NCI-H345 treated with DMSO at 0.1 percent for 48 hours (cell line): ENCODE results near the gene RELCH.
"Not testable (repeated sequence)": the region's sequence is repeated elsewhere in the genome, so short reads cannot be mapped to it uniquely, and the experiment has no call there.

ENCODE experiments used
- DNase-seq: peaks from one replicate; lab custom pipeline; 2025; ENCODE audit not compliant: unreplicated experiment; lab: John Stamatoyannopoulos, UW

The RELCH gene, protein sequence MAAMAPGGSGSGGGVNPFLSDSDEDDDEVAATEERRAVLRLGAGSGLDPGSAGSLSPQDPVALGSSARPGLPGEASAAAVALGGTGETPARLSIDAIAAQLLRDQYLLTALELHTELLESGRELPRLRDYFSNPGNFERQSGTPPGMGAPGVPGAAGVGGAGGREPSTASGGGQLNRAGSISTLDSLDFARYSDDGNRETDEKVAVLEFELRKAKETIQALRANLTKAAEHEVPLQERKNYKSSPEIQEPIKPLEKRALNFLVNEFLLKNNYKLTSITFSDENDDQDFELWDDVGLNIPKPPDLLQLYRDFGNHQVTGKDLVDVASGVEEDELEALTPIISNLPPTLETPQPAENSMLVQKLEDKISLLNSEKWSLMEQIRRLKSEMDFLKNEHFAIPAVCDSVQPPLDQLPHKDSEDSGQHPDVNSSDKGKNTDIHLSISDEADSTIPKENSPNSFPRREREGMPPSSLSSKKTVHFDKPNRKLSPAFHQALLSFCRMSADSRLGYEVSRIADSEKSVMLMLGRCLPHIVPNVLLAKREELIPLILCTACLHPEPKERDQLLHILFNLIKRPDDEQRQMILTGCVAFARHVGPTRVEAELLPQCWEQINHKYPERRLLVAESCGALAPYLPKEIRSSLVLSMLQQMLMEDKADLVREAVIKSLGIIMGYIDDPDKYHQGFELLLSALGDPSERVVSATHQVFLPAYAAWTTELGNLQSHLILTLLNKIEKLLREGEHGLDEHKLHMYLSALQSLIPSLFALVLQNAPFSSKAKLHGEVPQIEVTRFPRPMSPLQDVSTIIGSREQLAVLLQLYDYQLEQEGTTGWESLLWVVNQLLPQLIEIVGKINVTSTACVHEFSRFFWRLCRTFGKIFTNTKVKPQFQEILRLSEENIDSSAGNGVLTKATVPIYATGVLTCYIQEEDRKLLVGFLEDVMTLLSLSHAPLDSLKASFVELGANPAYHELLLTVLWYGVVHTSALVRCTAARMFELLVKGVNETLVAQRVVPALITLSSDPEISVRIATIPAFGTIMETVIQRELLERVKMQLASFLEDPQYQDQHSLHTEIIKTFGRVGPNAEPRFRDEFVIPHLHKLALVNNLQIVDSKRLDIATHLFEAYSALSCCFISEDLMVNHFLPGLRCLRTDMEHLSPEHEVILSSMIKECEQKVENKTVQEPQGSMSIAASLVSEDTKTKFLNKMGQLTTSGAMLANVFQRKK

DNA sequence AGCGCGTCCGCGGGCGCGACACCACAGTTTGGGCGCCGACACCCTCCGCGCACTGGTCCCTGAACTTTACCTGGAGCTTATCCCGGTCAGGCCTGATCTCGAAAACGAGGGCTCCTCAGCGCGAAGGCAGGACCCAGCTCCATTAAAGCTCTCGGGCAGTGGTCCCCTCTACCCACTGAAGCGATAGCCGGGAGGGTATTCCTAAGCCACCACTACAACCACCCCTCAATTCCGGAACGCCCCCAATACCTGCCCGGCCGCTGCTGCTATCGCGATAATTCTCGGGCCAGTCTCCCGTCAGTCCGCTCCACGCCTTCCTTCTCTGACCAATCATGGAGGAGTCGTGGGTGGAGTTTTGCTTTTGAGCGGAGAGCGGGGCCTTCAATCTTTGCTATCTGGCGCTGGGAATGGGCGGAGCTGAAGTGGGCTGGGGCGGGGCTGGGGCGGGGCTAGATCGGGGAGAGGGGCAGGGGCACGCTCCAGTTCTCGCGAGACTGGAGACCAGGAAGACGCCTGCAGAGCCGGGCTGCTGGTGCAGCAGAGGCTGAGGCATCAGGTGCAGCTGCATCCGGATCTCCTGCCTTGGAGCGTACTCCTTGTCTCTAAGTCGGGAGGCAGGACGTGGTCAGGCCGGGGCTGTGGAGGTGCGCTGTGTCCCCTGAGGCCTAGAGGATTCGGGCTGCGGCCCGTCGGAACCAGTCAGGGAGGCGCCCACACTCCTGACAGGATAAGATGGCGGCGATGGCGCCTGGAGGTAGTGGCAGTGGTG lies at the start of gene RELCH, which contains the start of gene PIGN:
Gene RELCH, plus strand, starts transcription at position 482 of the 769 bp plus-strand sequence. Its CDS starts 251 bp downstream, at position 733.
Gene PIGN, minus strand, starts transcription at position 283 of the 769 bp plus-strand sequence. CDS start 25,703 bp downstream, outside the sequence.
- DNase-seq: peak; percentile 98

DNA sequence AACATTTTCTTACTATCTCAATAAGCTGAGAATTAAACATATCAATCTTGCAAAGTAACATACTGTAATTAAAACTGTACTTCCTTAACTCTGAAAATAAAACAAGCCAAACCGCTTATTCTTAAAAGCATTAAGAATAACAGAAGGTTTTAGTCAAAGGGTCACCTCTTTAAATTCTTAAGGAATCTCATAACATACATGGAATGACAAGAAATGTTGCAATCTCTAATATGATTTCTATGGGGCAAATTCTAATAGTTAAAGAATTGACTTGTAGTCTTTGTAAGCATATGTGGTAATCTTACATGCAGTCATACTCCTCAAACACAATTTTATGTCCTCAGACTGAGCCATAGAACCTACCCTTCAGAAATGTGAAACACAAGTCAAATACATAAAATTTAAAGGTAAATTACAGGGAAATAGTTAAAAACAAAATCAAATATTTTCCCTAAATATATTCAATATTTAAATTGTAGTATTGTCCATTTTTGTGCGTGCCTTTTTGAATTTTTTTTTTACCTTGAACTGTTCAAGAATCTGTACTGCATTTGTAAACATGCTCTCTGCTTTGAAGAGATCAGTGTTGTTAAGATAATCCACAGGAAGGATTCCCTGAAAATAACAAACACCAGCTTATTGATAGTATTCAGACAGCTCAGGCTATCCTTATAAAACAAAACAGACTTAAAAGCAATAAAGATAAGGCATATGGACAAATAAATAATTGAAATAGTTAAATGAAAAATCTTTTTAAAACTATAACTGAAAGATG lies 48.4 kb upstream of the RELCH start:
- DNase-seq: no peak

DNA sequence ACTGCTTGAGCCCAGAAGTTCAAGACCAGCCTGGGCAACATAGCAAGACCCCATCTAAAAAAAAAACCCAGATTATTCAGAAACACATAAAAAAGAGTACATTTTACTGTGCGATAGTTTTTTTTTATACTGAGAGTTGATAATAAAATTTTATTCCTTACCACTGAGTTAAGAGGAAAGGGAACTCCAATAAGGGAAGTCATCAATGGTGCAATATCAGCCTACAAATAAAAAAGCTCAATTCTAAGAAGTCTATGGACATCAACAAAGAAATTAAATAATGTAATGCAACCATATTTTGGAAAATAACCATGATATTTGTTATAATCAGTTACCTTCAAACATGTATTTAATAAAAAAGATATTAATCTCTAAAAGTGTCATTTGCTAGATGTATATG lies 46.8 kb upstream of the RELCH start:
- no peak for DNase-seq

DNA sequence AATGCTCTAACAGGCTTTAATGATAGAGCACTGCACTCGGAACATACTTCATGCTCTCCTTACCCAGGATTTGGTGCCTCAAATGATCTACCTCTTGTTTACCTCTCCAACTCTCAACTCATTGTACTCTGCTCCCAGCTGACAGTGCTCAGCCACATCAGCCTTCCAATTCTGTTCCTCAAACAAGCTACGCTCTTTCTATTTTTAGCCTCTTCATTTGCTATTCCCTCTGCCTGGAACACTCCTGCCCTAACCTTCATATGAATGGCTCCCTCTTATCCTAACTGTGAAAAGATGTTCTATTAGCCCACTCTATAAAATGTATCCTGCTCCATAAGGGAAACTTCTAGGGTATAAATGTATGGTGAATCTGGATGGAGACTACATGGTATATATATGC lies 42.7 kb upstream of the RELCH start:
- no peak for DNase-seq

DNA sequence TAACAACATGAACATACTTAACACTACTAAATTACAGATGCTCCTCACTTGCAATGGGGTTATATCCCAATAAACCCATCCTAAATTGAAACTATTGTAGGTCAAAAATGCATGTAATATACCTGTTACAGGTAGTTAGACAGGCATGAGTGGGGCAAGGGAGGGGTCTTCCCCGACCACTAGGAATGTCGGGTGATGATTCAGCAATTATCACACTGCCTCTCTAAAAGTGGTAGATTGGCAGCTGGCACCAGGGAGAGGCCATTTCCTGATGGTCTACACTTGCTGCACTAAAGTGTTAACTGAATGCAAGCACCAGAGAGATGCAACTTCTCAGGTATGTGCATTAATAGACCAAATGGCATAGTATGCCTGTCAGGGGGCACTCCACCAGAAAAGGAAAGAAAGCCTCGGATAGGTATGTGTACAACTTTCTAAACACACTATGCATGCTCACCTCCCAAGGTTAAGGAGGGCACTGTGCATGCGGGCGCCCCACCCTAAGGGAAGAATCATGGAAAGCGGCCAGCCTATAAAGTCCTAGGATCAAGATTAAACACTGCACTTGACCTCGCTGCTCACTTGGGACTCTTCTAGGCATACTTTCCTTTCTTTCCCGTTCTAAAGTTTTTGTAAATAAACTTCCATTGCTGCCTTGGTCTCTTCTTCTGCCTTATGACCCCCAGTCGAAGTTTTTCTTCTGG lies 35.8 kb upstream of the RELCH start:
- DNase-seq: no peak

DNA sequence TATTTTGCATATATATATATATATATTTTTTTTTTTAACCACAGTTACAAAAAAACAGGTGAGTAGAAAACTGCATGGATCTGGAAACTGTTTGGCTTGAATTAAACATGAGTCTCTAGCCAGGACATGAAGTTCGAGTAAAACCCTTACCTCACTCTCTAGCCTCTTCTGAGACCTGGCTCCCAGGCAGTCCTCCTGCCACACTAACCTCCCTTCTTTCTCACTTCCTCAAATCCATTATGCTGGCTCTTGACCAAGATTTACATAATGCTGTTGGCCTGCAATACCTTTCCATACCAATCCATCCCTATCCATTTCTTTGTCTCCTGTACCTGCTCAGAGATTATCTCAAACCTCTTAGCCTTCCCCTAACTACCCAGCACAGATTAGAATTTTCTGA lies 34.2 kb upstream of the RELCH start:
- DNase-seq: no peak

DNA sequence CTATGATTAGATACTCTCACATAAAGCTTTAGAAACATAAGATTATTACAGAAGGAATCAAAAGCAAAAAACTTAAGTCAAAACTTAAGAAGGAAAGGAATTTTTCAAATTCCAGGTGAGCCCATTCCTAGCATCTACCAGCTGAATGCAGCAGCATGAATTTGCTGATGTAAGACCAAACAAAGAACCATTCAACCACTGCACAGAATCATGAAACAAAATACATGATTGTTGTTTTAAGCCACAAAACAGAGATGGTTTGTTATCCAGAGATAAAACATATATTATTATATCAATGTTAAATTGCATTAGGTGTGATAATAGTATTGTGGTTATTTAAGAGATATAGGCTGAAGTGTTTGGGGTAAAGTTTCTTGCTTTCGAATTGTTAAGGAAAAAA lies 29.2 kb upstream of the RELCH start:
- DNase-seq: no peak

DNA sequence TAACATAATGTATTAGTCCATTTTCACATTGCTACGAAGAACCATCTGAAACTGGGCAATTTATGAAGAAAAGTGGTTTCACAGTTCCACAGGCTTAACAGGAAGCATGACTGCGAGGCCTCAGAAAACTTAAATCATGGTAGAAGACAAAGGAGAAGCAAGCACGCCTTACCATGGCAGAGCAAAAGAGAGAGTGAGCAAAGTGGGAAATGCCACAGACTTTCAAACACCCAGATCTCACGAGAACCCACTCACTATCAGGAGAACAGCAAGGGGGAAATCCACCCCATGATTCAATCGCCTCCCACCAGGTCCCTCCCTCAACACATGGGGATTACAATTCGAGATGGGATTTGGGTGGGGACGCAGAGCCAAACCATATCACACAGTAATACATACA lies 22.7 kb upstream of the RELCH start:
- DNase-seq: no peak

DNA sequence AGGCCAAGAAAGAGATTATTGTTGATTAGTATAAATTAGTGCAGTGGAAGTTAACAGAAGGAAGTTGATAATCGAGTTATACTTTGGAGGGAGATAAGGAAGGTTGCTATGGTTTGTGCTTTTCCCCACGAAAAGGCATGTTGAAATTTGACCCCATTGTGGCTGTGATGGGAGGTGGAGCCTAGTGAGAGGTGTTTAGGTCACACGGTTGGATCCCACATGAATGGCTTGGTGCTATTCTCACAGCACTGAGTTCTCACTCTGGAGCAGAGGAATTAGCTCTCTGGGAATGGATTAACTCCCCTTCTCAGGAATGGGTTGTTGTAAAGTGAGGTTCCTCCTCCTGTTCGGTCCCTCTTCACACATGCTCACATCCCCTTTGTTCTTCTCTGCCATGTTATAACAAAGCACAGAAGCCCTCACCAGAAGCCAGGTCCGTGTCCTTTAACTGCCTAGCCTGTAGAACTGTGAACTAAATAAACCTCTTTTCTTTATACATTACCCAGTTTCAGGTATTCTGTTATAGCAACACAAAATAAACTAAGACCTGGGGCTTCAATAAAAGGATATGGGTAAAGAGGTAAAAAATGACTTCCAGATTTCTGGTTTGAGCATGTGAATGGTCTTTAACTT lies 22.1 kb upstream of the RELCH start:
- no peak for DNase-seq

DNA sequence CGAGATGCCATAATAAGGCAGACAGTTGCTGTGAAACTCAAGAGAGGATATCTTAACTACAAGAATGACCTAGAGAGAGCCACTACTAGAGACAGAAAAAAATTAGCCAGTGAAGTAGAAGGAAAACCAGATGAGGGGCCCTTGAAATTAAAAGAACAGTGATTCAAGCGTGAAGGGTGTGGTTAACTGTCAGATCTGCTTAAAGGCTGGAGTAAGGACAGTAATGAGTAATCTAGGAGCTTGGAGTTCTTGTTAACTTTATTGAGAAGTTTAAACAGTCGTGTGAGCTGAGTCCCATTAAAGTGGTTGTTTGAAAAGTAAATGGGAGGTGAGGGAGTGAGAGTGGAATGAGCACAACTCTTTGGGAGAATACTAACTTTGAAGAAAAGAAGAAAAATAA lies 21.5 kb upstream of the RELCH start:
- DNase-seq: no peak

DNA sequence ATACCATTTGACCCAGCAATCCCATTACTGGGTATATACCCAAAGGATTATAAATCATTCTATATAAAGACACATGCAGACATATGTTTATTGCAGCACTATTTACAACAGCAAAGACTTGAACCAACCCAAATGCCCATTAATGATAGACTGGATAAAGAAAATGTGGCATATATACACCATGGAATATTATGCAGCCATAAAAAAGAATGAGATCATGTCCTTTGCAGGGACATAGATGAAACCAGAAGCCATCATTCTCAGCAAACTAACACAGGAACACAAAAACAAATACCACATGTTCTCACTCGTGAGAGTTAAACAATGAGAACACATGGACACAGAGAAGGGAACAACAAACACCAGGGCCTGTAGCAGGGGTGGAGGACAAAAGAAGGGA lies 20.5 kb upstream of the RELCH start:
- not testable (repeated sequence) for DNase-seq

DNA sequence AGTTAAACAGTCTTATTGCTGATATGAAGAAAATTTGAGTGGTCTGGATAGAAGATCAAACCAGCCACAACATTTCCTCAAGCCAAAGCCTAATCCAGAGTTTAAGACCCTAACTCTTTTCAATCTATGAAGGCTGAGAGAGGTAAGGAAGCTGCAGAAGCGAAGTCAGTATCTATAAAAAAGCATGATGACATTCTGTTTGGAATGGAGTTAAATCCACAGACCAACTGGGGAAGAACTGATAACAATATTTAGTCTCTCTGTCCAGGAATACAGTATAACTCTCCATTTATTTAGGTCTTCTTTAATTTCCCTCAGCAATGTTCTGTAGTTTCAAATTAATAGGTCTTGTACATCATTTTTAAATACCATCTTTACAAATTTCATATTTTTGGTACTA lies 16.2 kb upstream of the RELCH start:
- DNase-seq: no peak

DNA sequence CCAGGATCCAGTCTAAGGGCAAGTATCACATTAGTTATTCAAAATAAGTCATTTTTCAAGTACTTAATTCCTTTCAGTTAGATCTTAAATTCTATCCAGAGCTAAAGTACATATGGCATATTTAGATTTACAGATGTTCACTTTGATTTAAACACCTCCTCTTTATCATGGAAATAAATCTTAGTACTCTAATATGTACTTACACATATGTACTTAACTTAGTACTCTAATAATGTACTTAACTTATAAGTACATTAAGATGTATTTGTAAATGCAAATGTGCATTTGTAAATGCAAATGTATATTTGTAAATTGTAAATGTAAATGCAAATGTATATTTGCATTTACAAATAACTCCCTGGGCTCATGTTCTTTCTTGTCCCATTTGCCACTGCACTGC lies 14.8 kb upstream of the RELCH start:
- no peak for DNase-seq

DNA sequence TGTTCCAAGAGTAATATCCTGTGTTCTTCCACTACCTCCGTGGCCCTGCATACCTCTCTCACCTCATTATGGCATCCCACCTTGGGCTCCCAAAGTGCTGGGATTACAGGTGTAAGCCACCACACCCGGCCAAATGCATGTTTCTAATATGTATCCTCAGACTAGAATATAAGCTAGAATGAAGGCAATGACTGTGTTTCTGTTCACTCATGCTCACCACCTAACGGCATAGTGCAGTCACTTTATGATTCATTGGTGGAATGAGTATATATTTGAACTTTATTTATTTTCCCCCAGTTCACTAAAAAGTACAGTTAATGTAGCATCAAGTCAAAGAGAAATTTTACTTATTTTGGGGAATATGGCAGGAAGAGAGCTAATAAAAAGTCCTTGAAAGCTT lies 11.5 kb upstream of the RELCH start:
- no peak for DNase-seq

DNA sequence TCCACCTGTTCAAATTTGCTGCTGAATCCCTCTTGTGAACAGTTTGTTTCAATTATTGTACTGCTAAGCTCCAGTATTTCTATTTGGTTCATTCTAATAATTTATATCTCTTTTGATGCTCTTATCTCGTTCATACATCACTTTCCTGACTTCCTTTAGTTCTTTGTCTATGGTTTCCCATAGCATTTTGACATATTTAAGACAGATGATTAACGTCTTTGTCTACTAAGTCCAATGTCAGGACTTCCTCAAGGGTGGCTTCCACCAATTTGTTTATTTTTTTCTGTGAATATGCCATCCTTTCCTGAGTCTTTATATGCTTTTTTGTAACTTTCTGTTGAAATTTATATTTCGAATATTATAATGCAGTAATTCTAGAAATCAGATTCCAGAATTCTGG lies 9.8 kb upstream of the RELCH start:
- no peak for DNase-seq

DNA sequence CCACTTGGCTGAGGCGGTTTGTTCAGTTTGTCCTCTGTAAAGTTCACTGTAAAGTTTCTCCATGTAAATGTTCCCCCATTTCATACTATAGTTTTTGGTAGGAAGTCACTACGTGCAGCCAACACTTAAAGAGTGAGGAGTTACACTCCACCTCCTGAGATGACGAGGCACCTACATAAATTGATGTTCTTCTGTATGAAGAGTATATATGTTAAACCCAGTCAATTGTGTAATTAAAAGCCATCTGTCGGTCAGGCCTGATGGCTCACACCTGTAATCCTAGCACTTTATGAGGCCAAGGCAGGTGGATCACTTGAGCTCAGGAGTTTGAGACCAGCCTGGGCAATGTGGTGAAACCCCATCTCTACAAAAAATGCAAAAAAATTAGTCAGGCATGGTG lies 7.8 kb upstream of the RELCH start:
- DNase-seq: no peak

DNA sequence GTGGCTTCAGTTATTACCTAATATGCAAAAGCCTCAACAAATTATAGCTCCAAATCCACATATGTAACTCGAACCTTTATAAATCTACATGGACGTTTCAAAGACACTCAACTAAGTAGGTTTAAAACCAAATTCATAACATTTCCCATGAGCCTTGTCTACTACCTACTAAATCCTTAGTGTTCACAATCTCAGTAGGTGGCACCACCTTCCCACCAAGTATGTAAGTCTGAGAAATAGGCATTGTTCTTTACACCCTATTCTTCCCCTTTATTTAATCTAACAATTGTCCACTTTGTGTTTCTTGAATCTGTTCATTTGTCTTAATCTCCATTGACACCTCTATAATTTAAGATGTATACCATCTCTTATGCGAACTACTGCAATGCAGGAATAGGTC lies 4.8 kb upstream of the RELCH start:
- no peak for DNase-seq

DNA sequence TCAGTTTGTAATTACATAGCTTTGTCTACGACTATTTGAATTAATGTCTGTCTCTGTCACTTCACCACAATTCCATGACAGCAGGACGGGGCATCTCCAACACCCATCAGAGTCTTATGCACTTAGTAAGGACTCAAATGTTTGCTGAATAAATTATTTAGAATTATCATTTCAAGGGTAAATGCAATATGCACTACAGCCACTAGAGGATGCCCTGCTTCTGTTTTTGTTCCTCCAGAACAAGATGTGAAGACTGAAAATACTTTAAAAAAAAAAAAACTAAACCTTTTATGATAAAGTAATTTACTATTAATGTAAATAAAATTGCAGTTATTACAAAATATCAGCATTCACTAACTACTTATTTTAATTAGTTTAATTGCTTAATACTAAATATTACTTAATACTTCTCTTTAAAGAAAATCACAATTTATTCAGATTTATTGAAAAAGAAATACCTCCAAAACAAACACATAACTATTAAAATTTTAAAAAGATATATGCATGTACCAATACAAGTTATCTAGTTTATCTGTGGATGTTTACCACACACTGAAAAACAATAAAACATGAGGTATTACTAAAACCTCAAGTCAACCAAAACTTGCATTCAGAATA lies 3.4 kb upstream of the RELCH start:
- peak; percentile 19 for DNase-seq

DNA sequence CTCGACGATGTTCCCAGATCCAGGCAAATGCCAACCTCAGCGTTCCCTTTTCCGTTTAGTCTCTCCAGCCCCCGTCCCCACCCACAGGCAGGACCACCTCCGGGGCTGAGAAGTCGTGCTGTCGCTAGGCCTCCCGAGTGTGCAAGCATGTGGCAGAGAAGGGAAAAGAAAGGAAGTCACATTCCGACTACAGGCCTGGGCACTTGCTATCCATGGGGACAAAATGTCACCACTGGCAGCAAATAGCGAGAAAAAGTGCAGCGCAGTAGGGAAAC lies 619 bp upstream of the RELCH start:
- DNase-seq: no peak
